Activated naive CD8-positive, alpha-beta T cell treated with anti-CD3 and anti-CD28 coated beads for 36 hours (primary cell): Measurements from ENCODE around the gene DUSP14. TPM values are rescaled to one million over a fixed set of nuclear protein-coding genes. Genes with fewer than 3 reads are reported as not detected.
"Not testable (repeated sequence)": the region's sequence is repeated elsewhere in the genome, so short reads cannot be mapped to it uniquely, and the experiment has no call there.

ENCODE experiments used
- DNase-seq: peaks from one replicate; pipeline ENCODE4 v3.0.0; 2021
- H3K27ac Mint-ChIP-seq: one replicate; pipeline ENCODE4 v1.8.0; 2022; ENCODE audit warnings: mild to moderate bottlenecking, moderate library complexity, mixed read lengths
- H3K27me3 Mint-ChIP-seq: one replicate; pipeline ENCODE4 v1.8.0; 2022; ENCODE audit warnings: mild to moderate bottlenecking, mixed read lengths
- H3K36me3 Mint-ChIP-seq: one replicate; pipeline ENCODE4 v1.8.0; 2021; ENCODE audit warnings: mild to moderate bottlenecking, mixed read lengths
- H3K4me1 Mint-ChIP-seq: one replicate; pipeline ENCODE4 v1.8.0; 2021; ENCODE audit warnings: mixed read lengths
- H3K4me3 Mint-ChIP-seq: one replicate; pipeline ENCODE4 v1.8.0; 2022; ENCODE audit warnings: mild to moderate bottlenecking, moderate library complexity, mixed read lengths
- H3K9me3 Mint-ChIP-seq: one replicate; pipeline ENCODE4 v1.8.0; 2022; ENCODE audit warnings: mixed read lengths
- total RNA-seq, 2 experiments: library from RNA; stranded (reverse); gene quantifications; one replicate each; pipeline ENCODE4 v1.2.3, GENCODE V29; 2021

The DUSP14 gene
- total RNA-seq, result 10 to 100 TPM; 15.1 to 15.3 TPM

DNA sequence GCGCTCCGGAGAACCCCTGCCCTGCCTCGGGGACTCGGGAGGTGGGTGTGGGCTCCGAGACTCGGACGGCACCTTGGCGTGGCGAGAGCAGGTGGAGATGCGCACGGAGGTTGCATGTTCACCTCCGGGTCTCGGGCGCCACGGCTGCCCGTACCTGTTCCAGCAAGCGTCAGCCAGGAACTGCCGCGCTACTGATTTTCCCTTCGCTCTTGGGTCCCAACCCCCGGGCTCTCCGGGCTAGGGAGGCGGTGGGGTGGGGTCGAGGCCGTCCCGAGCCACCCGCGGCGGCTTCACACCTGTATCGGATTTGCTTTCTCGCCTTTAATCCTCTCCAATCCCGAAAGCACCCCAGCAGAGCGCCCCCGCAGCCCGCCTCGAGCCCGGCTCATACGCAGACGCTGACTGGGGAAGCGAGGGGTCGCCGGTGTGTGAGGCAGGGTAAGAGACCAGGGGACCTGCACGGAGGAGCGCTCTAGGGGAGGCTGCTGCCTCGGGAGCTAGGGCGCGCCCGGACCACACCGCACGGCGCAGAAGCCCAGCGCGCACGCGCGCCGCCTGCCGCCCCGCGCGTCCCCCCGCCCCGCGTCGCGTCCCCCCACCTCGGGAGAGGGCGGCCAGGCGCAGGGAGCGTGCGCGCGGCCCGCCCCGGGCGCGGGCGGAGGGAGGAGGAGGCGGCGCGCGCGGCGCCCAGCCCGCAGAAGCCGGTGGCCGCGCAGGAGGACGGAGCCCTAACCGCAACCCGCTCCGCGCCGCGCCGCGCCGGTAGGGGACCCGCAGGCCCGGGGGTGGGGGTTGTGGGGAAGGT, at the start of gene DUSP14:
Gene DUSP14, plus strand, starts transcription at position 695 of the 805 bp plus-strand sequence. CDS start 22,382 bp downstream, outside the sequence.
- H3K36me3 Mint-ChIP-seq, result peaks cover 8% of the 10 kb centered on the region
- peaks cover 43% of the 10 kb centered on the region for H3K4me1 Mint-ChIP-seq
- peak; percentile 89 for DNase-seq
- H3K4me3 Mint-ChIP-seq, result peak within 1 kb of the TSS; percentile 88
- H3K27me3 Mint-ChIP-seq, result no peaks in the 10 kb centered on the region
- H3K9me3 Mint-ChIP-seq, result no peaks in the 10 kb centered on the region
- peak within 1 kb of the TSS; percentile 85 for H3K27ac Mint-ChIP-seq

GRCh38 chr17:37440424-37440823, 49.3 kb upstream of the DUSP14 start:
- Mint-ChIP-seq H3K4me3 (no peak overlapping the region), H3K27me3 (no peaks in the 10 kb centered on the region), H3K9me3 (no peaks in the 10 kb centered on the region), H3K27ac (no peak overlapping the region), H3K36me3 (peaks cover 20% of the 10 kb centered on the region), H3K4me1 (peaks cover 3% of the 10 kb centered on the region)
- DNase-seq, result no peak

DNA sequence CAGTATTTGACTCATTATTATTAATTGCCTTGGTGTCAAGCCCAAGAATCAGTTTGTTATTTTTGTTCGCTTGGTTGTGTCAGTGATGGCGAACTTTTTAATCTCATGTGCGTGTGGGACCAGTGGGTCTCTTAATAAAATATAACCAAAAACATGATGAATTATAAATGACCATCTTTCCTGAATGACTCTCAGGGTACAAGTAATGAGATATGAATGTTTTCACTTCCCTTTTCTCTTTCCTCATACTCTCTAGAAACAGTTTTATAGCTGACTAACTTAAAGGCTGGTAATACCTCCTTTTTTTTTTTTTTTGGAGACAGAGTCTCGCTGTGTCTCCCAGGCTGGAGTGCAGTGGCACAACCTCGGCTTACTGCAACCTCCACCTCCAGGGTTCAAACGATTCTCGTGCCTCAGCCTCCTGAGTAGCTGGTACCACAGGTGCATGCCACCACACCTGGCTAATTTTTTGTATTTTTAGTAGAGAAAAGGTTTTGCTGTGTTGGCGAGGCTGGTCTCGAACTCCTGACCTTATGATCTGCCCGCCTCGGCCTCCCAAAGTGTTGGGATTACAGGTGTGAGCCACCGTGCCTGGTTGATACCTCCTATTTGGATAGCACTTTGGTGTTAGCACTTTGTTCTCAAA, 48.2 kb upstream of the DUSP14 start:
- DNase-seq, H3K27ac Mint-ChIP-seq, H3K4me1 Mint-ChIP-seq, H3K4me3 Mint-ChIP-seq, H3K27me3 Mint-ChIP-seq, H3K9me3 Mint-ChIP-seq: not testable (repeated sequence)
- peaks cover 23% of the 10 kb centered on the region for H3K36me3 Mint-ChIP-seq

GRCh38 chr17:37446027-37446426, 43.7 kb upstream of the DUSP14 start:
- no peak for DNase-seq
- Mint-ChIP-seq H3K4me3 (no peak overlapping the region), H3K36me3 (peaks cover 19% of the 10 kb centered on the region), H3K27me3 (no peaks in the 10 kb centered on the region), H3K27ac (no peak overlapping the region), H3K9me3 (no peaks in the 10 kb centered on the region), H3K4me1 (peaks cover 2% of the 10 kb centered on the region)

DNA sequence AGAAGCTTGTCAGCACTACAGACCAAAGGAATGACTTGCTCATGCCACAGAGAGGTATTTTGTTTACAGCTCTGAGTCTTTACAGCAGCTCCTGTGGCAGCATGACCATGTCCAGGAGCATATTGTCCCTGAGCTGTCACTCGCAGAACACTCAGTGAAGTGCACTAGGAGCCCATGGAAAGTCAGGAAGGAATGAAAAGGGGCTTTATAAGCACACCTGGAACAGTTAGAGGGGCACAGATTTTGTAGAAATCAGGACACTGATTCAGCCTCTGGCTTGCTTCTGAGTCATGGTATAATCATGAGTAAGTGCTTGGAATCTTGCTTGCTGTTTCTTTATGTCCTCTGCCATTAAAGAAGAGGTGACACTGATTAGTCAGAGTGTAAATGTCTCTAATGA, 42.0 kb upstream of the DUSP14 start:
- Mint-ChIP-seq H3K9me3 (no peaks in the 10 kb centered on the region), H3K36me3 (peaks cover 20% of the 10 kb centered on the region), H3K27ac (no peak overlapping the region), H3K4me3 (no peak overlapping the region), H3K27me3 (no peaks in the 10 kb centered on the region), H3K4me1 (peaks cover 2% of the 10 kb centered on the region)
- no peak for DNase-seq

GRCh38 chr17:37450112-37450511, 39.6 kb upstream of the DUSP14 start:
- Mint-ChIP-seq H3K4me1 (peaks cover 2% of the 10 kb centered on the region), H3K36me3 (peaks cover 18% of the 10 kb centered on the region)

DNA sequence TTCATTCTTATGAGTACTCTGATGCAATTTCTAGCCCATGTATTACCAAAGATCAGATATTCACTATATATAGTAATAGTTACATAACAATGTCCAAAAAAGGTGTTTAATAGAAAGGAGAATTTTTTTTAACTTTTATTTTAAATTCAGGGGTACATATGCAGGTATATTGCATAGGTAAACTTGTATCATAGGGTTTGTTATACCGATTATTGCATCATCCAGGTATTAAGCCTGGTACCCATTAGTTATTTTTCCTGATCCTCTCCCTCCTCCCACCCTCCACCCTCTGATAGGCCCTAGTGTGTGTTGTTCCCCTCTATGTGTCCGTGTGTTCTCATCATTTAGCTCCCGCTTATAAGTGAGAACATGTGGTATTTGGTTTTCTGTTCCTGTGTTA, 31.9 kb upstream of the DUSP14 start:
- H3K9me3 Mint-ChIP-seq, H3K4me3 Mint-ChIP-seq, H3K4me1 Mint-ChIP-seq, H3K27me3 Mint-ChIP-seq, DNase-seq, H3K27ac Mint-ChIP-seq: not testable (repeated sequence)
- H3K36me3 Mint-ChIP-seq, result peaks cover 12% of the 10 kb centered on the region

More at GRCh38 chr17:37450112-37450511, 39.6 kb upstream of the DUSP14 start:
- Mint-ChIP-seq H3K27ac (no peak overlapping the region), H3K4me3 (no peak overlapping the region), H3K27me3 (no peaks in the 10 kb centered on the region), H3K9me3 (no peaks in the 10 kb centered on the region)
- DNase-seq, result no peak

DNA sequence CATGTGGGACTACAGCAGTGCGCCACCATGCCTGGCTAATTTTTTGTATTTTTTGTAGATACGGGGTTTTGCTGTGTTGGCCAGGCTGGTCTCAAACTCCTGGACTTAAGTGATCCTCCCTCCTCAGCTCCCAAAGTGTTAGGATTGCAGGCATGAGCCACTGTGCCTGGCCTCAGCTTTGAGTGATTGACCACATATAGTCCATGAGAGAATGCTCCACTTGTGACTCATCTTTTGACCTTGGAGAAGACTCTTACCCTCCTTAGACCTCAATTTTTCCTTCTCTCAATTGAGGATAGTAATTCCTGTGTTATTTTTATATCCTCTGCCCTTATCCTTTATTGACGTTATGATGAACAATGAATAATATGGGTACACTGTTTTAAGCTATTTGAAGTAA, 30.9 kb upstream of the DUSP14 start:
- H3K9me3 Mint-ChIP-seq, result no peaks in the 10 kb centered on the region

GRCh38 chr17:37461668-37462067, 28.0 kb upstream of the DUSP14 start:
- H3K27me3 Mint-ChIP-seq, result no peaks in the 10 kb centered on the region
- no peaks in the 10 kb centered on the region for H3K9me3 Mint-ChIP-seq
- peak overlapping the region; percentile 6 for H3K27ac Mint-ChIP-seq
- no peak for DNase-seq
- peaks cover 20% of the 10 kb centered on the region for H3K36me3 Mint-ChIP-seq
- no peak overlapping the region for H3K4me3 Mint-ChIP-seq
- H3K4me1 Mint-ChIP-seq, result peaks cover 5% of the 10 kb centered on the region

More for the DNA sequence above, 30.9 kb upstream of the DUSP14 start:
- Mint-ChIP-seq H3K4me1 (peaks cover 5% of the 10 kb centered on the region), H3K27ac (no peak overlapping the region), H3K27me3 (no peaks in the 10 kb centered on the region), H3K36me3 (peaks cover 12% of the 10 kb centered on the region), H3K4me3 (no peak overlapping the region)
- no peak for DNase-seq

GRCh38 chr17:37462492-37462891, 27.2 kb upstream of the DUSP14 start:
- H3K4me3 Mint-ChIP-seq, result no peak overlapping the region
- H3K36me3 Mint-ChIP-seq, result peaks cover 20% of the 10 kb centered on the region
- no peaks in the 10 kb centered on the region for H3K9me3 Mint-ChIP-seq
- H3K27me3 Mint-ChIP-seq, result no peaks in the 10 kb centered on the region
- no peak for DNase-seq
- H3K27ac Mint-ChIP-seq, result no peak overlapping the region
- H3K4me1 Mint-ChIP-seq, result peaks cover 5% of the 10 kb centered on the region

- DNase-seq, result no peak
- Mint-ChIP-seq H3K36me3 (peaks cover 20% of the 10 kb centered on the region), H3K27me3 (no peaks in the 10 kb centered on the region), H3K9me3 (no peaks in the 10 kb centered on the region), H3K4me3 (no peak overlapping the region), H3K4me1 (peaks cover 5% of the 10 kb centered on the region), H3K27ac (no peak overlapping the region)
These were observed 26.7 kb upstream of the DUSP14 start for GRCh38 chr17:37463039-37463438.

GRCh38 chr17:37465069-37465616, 24.5 kb upstream of the DUSP14 start:
- no peaks in the 10 kb centered on the region for H3K9me3 Mint-ChIP-seq
- no peak overlapping the region for H3K4me3 Mint-ChIP-seq
- peaks cover 13% of the 10 kb centered on the region for H3K36me3 Mint-ChIP-seq
- peaks cover 5% of the 10 kb centered on the region for H3K4me1 Mint-ChIP-seq
- no peak overlapping the region for H3K27ac Mint-ChIP-seq
- H3K27me3 Mint-ChIP-seq, result no peaks in the 10 kb centered on the region
- no peak for DNase-seq

DNA sequence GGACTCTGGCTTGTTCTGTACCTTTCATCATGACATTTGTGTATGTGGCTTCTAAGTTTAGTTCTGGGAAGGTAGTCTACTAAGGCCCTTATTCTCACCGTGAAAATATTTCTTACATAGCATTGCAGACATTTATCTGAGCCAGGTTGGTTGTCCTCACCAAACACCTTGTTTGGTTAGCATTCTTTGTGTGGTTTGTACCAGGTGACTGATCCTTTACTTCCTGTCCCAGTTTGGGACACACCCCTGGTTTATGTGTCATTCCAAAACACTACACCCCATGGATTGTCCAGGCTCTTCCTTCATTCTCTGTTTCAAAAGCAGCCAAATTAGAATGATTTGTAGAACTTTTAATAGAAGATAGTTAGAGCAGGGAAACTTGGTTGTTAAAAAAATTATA, 23.2 kb upstream of the DUSP14 start:
- Mint-ChIP-seq H3K4me1 (peaks cover 2% of the 10 kb centered on the region), H3K27me3 (no peaks in the 10 kb centered on the region), H3K36me3 (peaks cover 18% of the 10 kb centered on the region), H3K27ac (no peak overlapping the region), H3K4me3 (no peak overlapping the region), H3K9me3 (no peaks in the 10 kb centered on the region)
- DNase-seq, result no peak

- peaks cover 23% of the 10 kb centered on the region for H3K36me3 Mint-ChIP-seq
- H3K9me3 Mint-ChIP-seq, result no peaks in the 10 kb centered on the region
- no peak for DNase-seq
- H3K27me3 Mint-ChIP-seq, result no peaks in the 10 kb centered on the region
- H3K27ac Mint-ChIP-seq, result no peak overlapping the region
- H3K4me3 Mint-ChIP-seq, result no peak overlapping the region
- no peaks in the 10 kb centered on the region for H3K4me1 Mint-ChIP-seq
These were observed 19.5 kb upstream of the DUSP14 start for GRCh38 chr17:37470181-37470580.

DNA sequence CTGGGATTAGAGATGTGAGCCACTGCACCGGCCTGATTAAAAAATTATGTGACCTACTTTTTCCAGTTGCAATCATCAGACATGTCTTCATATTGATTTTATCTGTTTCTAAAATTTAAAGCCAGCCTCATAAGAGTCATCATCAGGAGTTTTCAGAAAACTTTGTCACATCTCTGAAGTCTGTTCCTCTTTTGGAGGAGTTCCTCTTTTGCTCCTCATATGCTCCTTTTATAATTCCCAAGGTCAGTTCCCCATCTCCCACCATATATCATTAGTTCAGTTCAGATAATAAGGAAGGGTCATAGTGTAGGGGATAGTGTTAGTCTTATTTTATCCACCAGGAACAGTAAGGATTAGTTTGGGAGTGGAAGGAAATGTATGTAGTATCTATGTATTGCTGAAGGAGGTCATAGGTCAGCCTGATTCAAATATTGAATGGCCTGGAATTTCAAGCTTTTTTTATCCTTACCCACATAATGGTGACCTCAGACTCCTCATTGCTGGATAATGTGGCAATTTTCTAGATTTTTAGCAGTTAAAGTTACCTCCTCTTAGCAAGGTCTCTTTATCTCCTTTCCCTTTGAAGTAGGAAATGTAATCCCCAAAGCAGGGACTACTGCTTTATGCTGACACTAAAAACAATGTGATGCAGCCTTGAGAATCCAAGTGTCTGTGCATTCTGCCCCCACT, 13.8 kb upstream of the DUSP14 start:
- no peaks in the 10 kb centered on the region for H3K27me3 Mint-ChIP-seq
- no peak for DNase-seq
- H3K9me3 Mint-ChIP-seq, result no peaks in the 10 kb centered on the region
- H3K36me3 Mint-ChIP-seq, result peaks cover 32% of the 10 kb centered on the region
- H3K4me1 Mint-ChIP-seq, result no peaks in the 10 kb centered on the region
- no peak overlapping the region for H3K27ac Mint-ChIP-seq
- no peak overlapping the region for H3K4me3 Mint-ChIP-seq
